Peyer's patch (tissue), 4 donors: ENCODE measurements around the gene CXCL3. TPM values are rescaled to one million over a fixed set of nuclear protein-coding genes. Genes with fewer than 3 reads are reported as not detected.
A peak's percentile ranks its signal among the peaks of the same experiment; 100 is the strongest.

Experiments used
- DNase-seq, 3 donors: peaks; one replicate each; pipeline ENCODE4 v3.0.0-alpha.2; 2017 to 2019
- H3K27ac ChIP-seq, 4 donors: fragments of 200-600 bp; sonication (generic); one replicate each; pipeline ENCODE4 v1.5.1; 2016 to 2019
- H3K27me3 ChIP-seq, 2 donors: fragments of 200-600 bp; sonication (generic); one replicate each; pipeline ENCODE4 v1.5.1; 2019
- H3K36me3 ChIP-seq, 3 donors: fragments of 200-600 bp; sonication (generic); one replicate each; pipeline ENCODE4 v1.5.1; 2016 to 2019
- H3K4me1 ChIP-seq, 4 donors: fragments of 200-600 bp; sonication (generic); one replicate each; pipeline ENCODE4 v1.5.1; 2016 to 2019
- H3K4me3 ChIP-seq, 4 donors: fragments of 200-600 bp; sonication (generic); 1 replicate in 3 of 4; 2 replicates in 1 of 4; pipeline ENCODE4 v1.5.1; 2016 to 2019; ENCODE audit warnings: mild to moderate bottlenecking in 1 of 4
- H3K9me3 ChIP-seq, 4 donors: fragments of 200-600 bp; sonication (generic); one replicate each; pipeline ENCODE4 v1.5.1; 2016 to 2019; ENCODE audit warnings: mild to moderate bottlenecking in 1 of 4
- POLR2A ChIP-seq, 2 donors: fragments of 450-650 bp; IDR thresholded peaks; one replicate each; pipeline ENCODE4 v1.5.1; 2017; ENCODE audit warnings: antibody characterized with exemption in 2 of 2, mild to moderate bottlenecking in 2 of 2, moderate library complexity in 2 of 2
- total RNA-seq, 4 donors: library from RNA; depleted of rRNA; stranded (reverse); fragments of >200 nt; gene quantifications; one replicate each; pipeline ENCODE4 v1.1.0, GENCODE V29; 2016
- TF ChIP-seq, protein P1 (sequence below), 6 experiments: fragments of 450-650 bp in 4 of 6; fragments of 200-600 bp in 2 of 6; sonication (generic) in 1 of 6; IDR thresholded peaks; one replicate each; pipeline ENCODE4 v1.5.1; 2017 to 2019; ENCODE audit warnings: antibody characterized with exemption in 6 of 6, mild to moderate bottlenecking in 3 of 6, moderate library complexity in 1 of 6

The CXCL3 gene
- total RNA-seq, 4 donors from 2014 or later, result 1.5 to 3.3 (median 2.2) TPM

DNA sequence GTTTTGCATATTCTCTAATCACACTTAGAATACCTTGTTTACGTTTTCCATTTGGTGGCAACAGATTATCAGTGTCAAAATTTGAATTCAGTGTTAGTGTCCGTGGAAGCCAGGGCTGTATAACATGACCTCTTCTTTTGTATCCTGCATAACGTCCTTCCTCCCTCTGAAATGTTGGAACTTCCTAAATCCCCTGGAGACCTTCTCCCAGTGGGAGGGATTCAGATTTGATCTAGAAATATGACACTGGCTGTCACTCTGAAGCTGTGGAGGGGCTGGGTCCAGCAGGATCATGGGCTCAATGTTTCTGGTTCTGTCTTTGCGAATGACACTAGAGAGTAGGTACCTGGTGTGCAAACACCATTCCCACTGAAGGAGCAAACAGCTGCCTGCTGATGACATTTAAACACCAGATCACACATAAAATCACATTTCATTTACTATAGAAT, 850 bp upstream of the CXCL3 start:
- Histone ChIP-seq H3K4me1 (no peaks in the 10 kb centered on the region), H3K27me3 (no peaks in the 10 kb centered on the region), H3K27ac (peak overlapping the region in 2 of 4 donors; percentile 63 to 79), H3K4me3 (peak overlapping the region in 2 of 4 donors; percentile 86 to 88), H3K9me3 (no peaks in the 10 kb centered on the region), H3K36me3 (no peaks in the 10 kb centered on the region)
- TF ChIP-seq POLR2A (IDR thresholded peaks at IDR 0.05), result no peak
- TF ChIP-seq, protein P1, sequence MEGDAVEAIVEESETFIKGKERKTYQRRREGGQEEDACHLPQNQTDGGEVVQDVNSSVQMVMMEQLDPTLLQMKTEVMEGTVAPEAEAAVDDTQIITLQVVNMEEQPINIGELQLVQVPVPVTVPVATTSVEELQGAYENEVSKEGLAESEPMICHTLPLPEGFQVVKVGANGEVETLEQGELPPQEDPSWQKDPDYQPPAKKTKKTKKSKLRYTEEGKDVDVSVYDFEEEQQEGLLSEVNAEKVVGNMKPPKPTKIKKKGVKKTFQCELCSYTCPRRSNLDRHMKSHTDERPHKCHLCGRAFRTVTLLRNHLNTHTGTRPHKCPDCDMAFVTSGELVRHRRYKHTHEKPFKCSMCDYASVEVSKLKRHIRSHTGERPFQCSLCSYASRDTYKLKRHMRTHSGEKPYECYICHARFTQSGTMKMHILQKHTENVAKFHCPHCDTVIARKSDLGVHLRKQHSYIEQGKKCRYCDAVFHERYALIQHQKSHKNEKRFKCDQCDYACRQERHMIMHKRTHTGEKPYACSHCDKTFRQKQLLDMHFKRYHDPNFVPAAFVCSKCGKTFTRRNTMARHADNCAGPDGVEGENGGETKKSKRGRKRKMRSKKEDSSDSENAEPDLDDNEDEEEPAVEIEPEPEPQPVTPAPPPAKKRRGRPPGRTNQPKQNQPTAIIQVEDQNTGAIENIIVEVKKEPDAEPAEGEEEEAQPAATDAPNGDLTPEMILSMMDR (IDR thresholded peaks at IDR 0.05), result no peak
- DNase-seq, result no peak

DNA sequence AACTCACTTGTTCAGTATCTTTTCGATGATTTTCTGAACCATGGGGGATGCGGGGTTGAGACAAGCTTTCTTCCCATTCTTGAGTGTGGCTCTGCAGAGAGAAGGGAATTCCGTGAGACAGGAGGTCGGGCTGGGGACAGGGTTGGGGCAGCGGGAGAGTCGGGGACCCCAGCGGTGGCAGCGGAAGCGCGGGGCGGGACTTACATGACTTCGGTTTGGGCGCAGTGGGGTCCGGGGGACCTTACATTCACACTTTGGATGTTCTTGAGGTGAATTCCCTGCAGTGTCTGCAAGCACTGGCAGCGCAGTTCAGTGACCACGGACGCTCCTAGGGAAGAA, 434 bp downstream of the CXCL3 start:
- peak overlapping the region in 3 of 4 donors; percentile 63 to 79 (median 68) for H3K27ac ChIP-seq
- no peaks in the 10 kb centered on the region for H3K27me3 ChIP-seq
- no peaks in the 10 kb centered on the region for H3K4me1 ChIP-seq
- H3K4me3 ChIP-seq, result peak overlapping the region; percentile 45 to 88 (median 69)
- no peaks in the 10 kb centered on the region for H3K36me3 ChIP-seq
- H3K9me3 ChIP-seq, result no peaks in the 10 kb centered on the region
- TF ChIP-seq, protein P1 (IDR thresholded peaks at IDR 0.05), result no peak
- TF ChIP-seq POLR2A (IDR thresholded peaks at IDR 0.05), result no peak
- peak in 1 of 3 donors; percentile 60 for DNase-seq

DNA sequence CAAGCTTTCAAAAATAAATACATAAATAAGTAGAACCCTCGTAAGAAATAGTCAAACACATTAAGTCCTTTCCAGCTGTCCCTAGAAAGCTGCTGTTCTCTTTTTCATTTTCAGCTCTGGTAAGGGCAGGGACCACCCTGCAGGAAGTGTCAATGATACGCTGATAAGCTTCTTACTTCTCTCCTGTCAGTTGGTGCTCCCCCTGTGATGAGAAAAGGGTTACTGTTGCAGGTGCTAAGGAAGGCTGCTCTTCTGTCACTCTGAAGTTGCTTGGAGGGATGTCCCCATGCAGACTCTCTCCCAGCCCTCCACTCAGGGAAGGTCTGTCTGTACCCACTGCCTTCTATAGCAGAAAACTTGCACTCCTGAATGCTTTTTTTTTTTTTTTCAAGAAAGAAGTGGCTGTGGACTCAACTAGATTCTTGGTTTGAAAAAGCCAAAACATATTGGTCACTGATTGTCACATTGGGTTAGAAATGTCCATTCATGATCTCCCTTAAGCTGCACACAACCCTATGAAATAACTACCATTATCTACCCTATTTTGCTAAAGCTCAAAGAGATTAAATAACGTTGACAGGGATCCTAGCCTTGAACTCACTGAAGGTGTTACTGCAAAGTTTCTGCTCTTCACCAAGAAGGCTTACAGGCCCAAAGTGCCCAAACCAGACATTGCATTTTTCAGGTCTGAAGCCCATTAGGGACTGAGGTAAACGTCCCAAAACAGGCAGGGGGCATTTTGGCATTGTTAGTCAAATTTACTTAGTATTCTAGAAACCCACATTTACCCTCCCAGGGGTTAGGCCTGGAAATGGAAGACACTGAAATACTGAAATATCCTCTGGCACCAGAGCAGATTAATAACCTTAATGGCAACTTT, 1.2 kb downstream of the CXCL3 start:
- Histone ChIP-seq H3K9me3 (no peaks in the 10 kb centered on the region), H3K36me3 (no peaks in the 10 kb centered on the region), H3K4me1 (no peaks in the 10 kb centered on the region), H3K27ac (no peak overlapping the region), H3K27me3 (no peaks in the 10 kb centered on the region), H3K4me3 (peak overlapping the region in 2 of 4 donors; percentile 86 to 88)
- no peak for DNase-seq
- no peak for TF ChIP-seq POLR2A (IDR thresholded peaks at IDR 0.05)
- TF ChIP-seq, protein P1 (IDR thresholded peaks at IDR 0.05), result no peak

DNA sequence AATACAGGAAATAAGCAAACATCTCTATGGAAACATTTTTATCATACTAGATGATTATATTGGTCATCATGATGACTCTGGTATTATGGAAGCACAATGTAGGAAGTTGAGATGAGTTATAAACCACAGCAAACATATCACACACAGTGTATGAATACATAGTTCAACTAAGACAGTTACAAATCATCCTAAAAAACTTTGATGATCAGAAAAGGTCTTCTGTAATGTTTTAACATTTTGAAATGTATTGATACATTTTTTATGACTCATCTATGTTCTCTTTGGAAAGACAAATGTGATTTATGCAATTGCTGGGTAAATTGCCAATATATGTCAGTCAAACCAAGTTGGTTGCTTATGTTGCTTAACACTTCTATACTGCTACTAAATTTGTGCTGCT, 4.8 kb downstream of the CXCL3 start:
- no peak overlapping the region for H3K27ac ChIP-seq
- TF ChIP-seq, protein P1 (IDR thresholded peaks at IDR 0.05), result no peak
- no peak for TF ChIP-seq POLR2A (IDR thresholded peaks at IDR 0.05)
- H3K27me3 ChIP-seq, result no peaks in the 10 kb centered on the region
- no peaks in the 10 kb centered on the region for H3K9me3 ChIP-seq
- no peak for DNase-seq
- H3K4me1 ChIP-seq, result no peaks in the 10 kb centered on the region
- H3K4me3 ChIP-seq, result no peak overlapping the region
- no peaks in the 10 kb centered on the region for H3K36me3 ChIP-seq

DNA sequence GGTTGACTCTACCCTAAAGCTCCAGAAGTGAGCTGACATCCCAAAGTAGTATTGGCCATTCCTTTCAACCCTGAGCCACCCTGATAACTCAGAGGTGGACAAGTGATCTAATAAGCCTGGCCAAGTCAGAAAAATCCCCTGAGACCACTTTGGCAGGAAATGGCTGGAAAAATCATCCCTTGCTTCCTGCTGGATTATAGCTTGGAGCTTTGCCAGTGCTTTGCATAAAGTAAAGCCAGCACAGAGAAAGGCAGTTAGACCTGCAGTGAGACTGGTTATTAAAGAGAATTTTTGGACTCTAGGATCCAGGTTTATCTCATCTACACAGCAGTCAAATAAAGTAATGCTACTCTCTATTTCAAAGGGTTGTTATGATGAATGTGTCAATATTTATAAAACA, 6.4 kb downstream of the CXCL3 start:
- no peak for TF ChIP-seq POLR2A (IDR thresholded peaks at IDR 0.05)
- TF ChIP-seq, protein P1 (IDR thresholded peaks at IDR 0.05), result no peak
- Histone ChIP-seq H3K4me1 (no peaks in the 10 kb centered on the region), H3K27ac (no peak overlapping the region), H3K9me3 (no peaks in the 10 kb centered on the region), H3K27me3 (no peaks in the 10 kb centered on the region), H3K36me3 (no peaks in the 10 kb centered on the region), H3K4me3 (no peak overlapping the region)
- DNase-seq, result no peak
